ENCODE data around the gene MRGPRX4. TPM values are rescaled to one million over a fixed set of nuclear protein-coding genes. Genes with fewer than 3 reads are reported as not detected.

MRGPRX4 gene
- total RNA-seq, 1 experiment from 2014 or later = not detected

GRCh38 chr11:18203723-18204122, 31.1 kb downstream of the MRGPRX4 start:
- no peaks in the 10 kb centered on the region for H3K9me3 ChIP-seq (ENCODE audit: control insufficient read depth, low read depth, low read length)
- H3K4me2 ChIP-seq (ENCODE audit: insufficient read depth, insufficient read length, low read length) = peak overlapping the region; percentile 32
- no peak overlapping the region for H2BK20ac ChIP-seq (ENCODE audit: low read depth, low read length, poor library complexity, severe bottlenecking)
- H4K91ac ChIP-seq (ENCODE audit: insufficient read length, low read depth, low read length) = no peak overlapping the region
- Mint-ChIP-seq H3K27me3 (ENCODE audit: low read depth) (peaks cover 5% of the 10 kb centered on the region), H3K27ac (peak overlapping the region in 1 of 3 experiments; percentile 49; a peak in 1 of 7 replicates), H3K4me1 (peaks cover 0 to 3% of the 10 kb centered on the region in 2 experiments; a peak in 2 of 4 replicates), H3K9me3 (peaks cover 0 to 4% of the 10 kb centered on the region in 2 experiments; a peak in 2 of 5 replicates), H3K36me3 (ENCODE audit: insufficient read depth in 1 of 3, low read depth in 3 of 3) (no peaks in the 10 kb centered on the region), H3K4me3 (0 out of 5 replicates have a peak overlapping the region, but pooled peaks of 1 of the 2 experiments have one; percentile 10)
- H3K23ac ChIP-seq (ENCODE audit: insufficient read length, low read depth, low read length) = no peak overlapping the region
- no peak overlapping the region for H4K8ac ChIP-seq (replicated peaks; ENCODE audit: insufficient read length, low read depth, low read length)
- no peak overlapping the region for H2BK12ac ChIP-seq (ENCODE audit: insufficient read length, low read depth, low read length)
- no peak overlapping the region for H4K5ac ChIP-seq (ENCODE audit: insufficient read length, low read depth, low read length)
- no peak overlapping the region for H3K4ac ChIP-seq (ENCODE audit: low read depth, low read length)
- no peaks in the 10 kb centered on the region for H4K20me1 ChIP-seq (ENCODE audit: control insufficient read depth, insufficient read depth, insufficient read length)
- H3K27me3 ChIP-seq (ENCODE audit: insufficient read depth, low read length) = no peaks in the 10 kb centered on the region
- no peak overlapping the region for H3K18ac ChIP-seq (ENCODE audit: insufficient read length, low read depth, low read length)
- H2BK15ac ChIP-seq (ENCODE audit: low read depth, low read length) = no peak overlapping the region
- H2BK120ac ChIP-seq (ENCODE audit: low read depth, low read length, poor library complexity, severe bottlenecking) = no peak overlapping the region
- H2AK5ac ChIP-seq (ENCODE audit: insufficient read length, low read length) = no peak overlapping the region
- H3K4me1 ChIP-seq (ENCODE audit: insufficient read depth, low read length) = no peaks in the 10 kb centered on the region
- peak; percentile 76 for TF ChIP-seq CTCF (conservative IDR thresholded peaks at IDR 0.05)
- no peaks in the 10 kb centered on the region for H3K23me2 ChIP-seq (ENCODE audit: insufficient read length, low read depth, low read length, poor library complexity, severe bottlenecking)
- peak overlapping the region; percentile 75 for H2AFZ ChIP-seq (ENCODE audit: low read length)
- no peaks in the 10 kb centered on the region for H3K79me1 ChIP-seq (ENCODE audit: insufficient read depth, low read depth, low read length, poor library complexity, severe bottlenecking)
- no peak overlapping the region for H3K56ac ChIP-seq (ENCODE audit: insufficient read length, low read depth, low read length)
- WGBS (ENCODE audit: extremely low coverage, insufficient read length, low lambda C conversion rate) = no CpG with 5 or more reads among the region's 6 CpGs
- no peak overlapping the region for H3K27ac ChIP-seq (ENCODE audit: insufficient read length, low read depth, low read length)
- no peak overlapping the region for H3T11ph ChIP-seq (ENCODE audit: low read length)
- H3K14ac ChIP-seq (ENCODE audit: insufficient read depth, low read length) = no peak overlapping the region
- no peak overlapping the region for H2BK5ac ChIP-seq (ENCODE audit: insufficient read length, low read length)
- H3K79me2 ChIP-seq (ENCODE audit: insufficient read depth, low read length) = no peaks in the 10 kb centered on the region
- DNase-seq = peak; percentile 80
- H3K9ac ChIP-seq (ENCODE audit: extremely low read depth, insufficient read length, low read length) = no peak overlapping the region

All from H9 (cell line).